NCI-H748 (cell line): ENCODE data around the gene DOCK9.
"Not testable (repeated sequence)": the region's sequence is repeated elsewhere in the genome, so short reads cannot be mapped to it uniquely, and the experiment has no call there.

Experiments used
- DNase-seq: peaks from one replicate; lab custom pipeline; 2025; ENCODE audit not compliant: unreplicated experiment; lab: John Stamatoyannopoulos, UW

The DOCK9 gene

GRCh38 chr13:98781045-98781444, 196.8 kb downstream of the DOCK9 start:
- no peak for DNase-seq

- DNase-seq = no peak
Measured at GRCh38 chr13:98780451-98780850, 197.4 kb downstream of the DOCK9 start.

GRCh38 chr13:98779695-98780094, 198.2 kb downstream of the DOCK9 start:
- DNase-seq = no peak

GRCh38 chr13:98778749-98779148, 199.1 kb downstream of the DOCK9 start:
- peak; percentile 9 for DNase-seq

- no peak for DNase-seq
Measured at GRCh38 chr13:98776644-98777043, 201.2 kb downstream of the DOCK9 start.

- no peak for DNase-seq
Measured at GRCh38 chr13:98775844-98776598, 201.8 kb downstream of the DOCK9 start.

GRCh38 chr13:98775386-98775785, 202.5 kb downstream of the DOCK9 start:
- no peak for DNase-seq

GRCh38 chr13:98774776-98775175, 203.1 kb downstream of the DOCK9 start:
- DNase-seq = no peak

GRCh38 chr13:98773921-98774320, 203.9 kb downstream of the DOCK9 start:
- DNase-seq = no peak

- no peak for DNase-seq
Measured at GRCh38 chr13:98772794-98773452, 204.9 kb downstream of the DOCK9 start.

- no peak for DNase-seq
Measured at GRCh38 chr13:98771838-98772611, 205.8 kb downstream of the DOCK9 start.

GRCh38 chr13:98769736-98770135, 208.1 kb downstream of the DOCK9 start:
- DNase-seq = peak; percentile 5

GRCh38 chr13:98768522-98768921, 209.3 kb downstream of the DOCK9 start:
- DNase-seq = no peak

- DNase-seq = no peak
Measured at GRCh38 chr13:98766697-98767096, 211.2 kb downstream of the DOCK9 start.

- DNase-seq = peak; percentile 21
Measured at GRCh38 chr13:98765996-98766519, 211.8 kb downstream of the DOCK9 start.

GRCh38 chr13:98761986-98762616, 215.8 kb downstream of the DOCK9 start:
- DNase-seq = no peak

- DNase-seq = no peak
Measured at GRCh38 chr13:98761126-98761985, 216.5 kb downstream of the DOCK9 start.

- no peak for DNase-seq
Measured at GRCh38 chr13:98755729-98756128, 222.1 kb downstream of the DOCK9 start.

GRCh38 chr13:98755116-98755515, 222.7 kb downstream of the DOCK9 start:
- no peak for DNase-seq

- not testable (repeated sequence) for DNase-seq
Measured at GRCh38 chr13:98754468-98754867, 223.4 kb downstream of the DOCK9 start.
